GM19035 (cell line): ENCODE data around the gene MRPL34.

ENCODE experiments used
- ATAC-seq: cut with Tn5 transposase; IDR thresholded peaks from one replicate; pipeline ENCODE4 v1.9.1; 2021; ENCODE audit not compliant: unreplicated experiment

MRPL34 gene

GRCh38 chr19:17327654-17328516 lies 22.2 kb downstream of the MRPL34 start:
- ATAC-seq = no peak

GRCh38 chr19:17328517-17329365 lies 23.1 kb downstream of the MRPL34 start:
- ATAC-seq = no peak

- ATAC-seq = no peak
Measured at GRCh38 chr19:17329366-17330261, 23.9 kb downstream of the MRPL34 start.

- no peak for ATAC-seq
Measured at GRCh38 chr19:17330262-17331044, 24.8 kb downstream of the MRPL34 start.

GRCh38 chr19:17331045-17331558 lies 25.4 kb downstream of the MRPL34 start:
- ATAC-seq = no peak

- no peak for ATAC-seq
Measured at GRCh38 chr19:17332360-17332676, 26.6 kb downstream of the MRPL34 start.

GRCh38 chr19:17332677-17333581 lies 27.3 kb downstream of the MRPL34 start:
- ATAC-seq = no peak

GRCh38 chr19:17333611-17334413 lies 28.1 kb downstream of the MRPL34 start:
- ATAC-seq = peak; percentile 5

GRCh38 chr19:17334414-17335409 lies 29.0 kb downstream of the MRPL34 start, which contains the start of gene ANO8:
TSS of gene ANO8 (minus strand) at chr19:17334855. CDS start at chr19:17334670, 185 bp downstream.
- ATAC-seq = peak; percentile 47

- ATAC-seq = no peak
Measured at GRCh38 chr19:17335575-17335974, 29.9 kb downstream of the MRPL34 start.

GRCh38 chr19:17336872-17337674 lies 31.4 kb downstream of the MRPL34 start, which contains the start of gene GTPBP3:
TSS of gene GTPBP3 (plus strand) at chr19:17337553. CDS start at chr19:17337612, 59 bp downstream.
- ATAC-seq = peak; percentile 78

GRCh38 chr19:17337675-17338432 lies 32.2 kb downstream of the MRPL34 start:
- peak; percentile 2 for ATAC-seq

GRCh38 chr19:17338433-17339078 lies 32.9 kb downstream of the MRPL34 start:
- ATAC-seq = no peak

- no peak for ATAC-seq
Measured at GRCh38 chr19:17339088-17339741, 33.5 kb downstream of the MRPL34 start.
